Nephron (organoid): ENCODE results near the gene HCRTR2.
"Not testable (repeated sequence)": the region's sequence is repeated elsewhere in the genome, so short reads cannot be mapped to it uniquely, and the experiment has no call there.

ENCODE experiments used
- H3K27ac Mint-ChIP-seq, 3 experiments: 2 replicates each; pipeline ENCODE4 v1.8.0; 2020; ENCODE audit warnings: mixed read lengths in 3 of 3, mild to moderate bottlenecking in 2 of 3, moderate library complexity in 1 of 3
- H3K27me3 Mint-ChIP-seq: 2 replicates; pipeline ENCODE4 v1.8.0; 2021; ENCODE audit warnings: low read depth, mild to moderate bottlenecking, moderate library complexity, mixed read lengths
- H3K36me3 Mint-ChIP-seq: 2 replicates; pipeline ENCODE4 v1.8.0; 2020; ENCODE audit warnings: low read depth, mixed read lengths
- H3K4me1 Mint-ChIP-seq: 2 replicates; pipeline ENCODE4 v1.8.0; 2020; ENCODE audit warnings: mixed read lengths
- H3K4me3 Mint-ChIP-seq, 3 experiments: 2 replicates each; pipeline ENCODE4 v1.8.0; 2020; ENCODE audit warnings: mild to moderate bottlenecking in 3 of 3, mixed read lengths in 3 of 3, moderate library complexity in 2 of 3
- H3K9me3 Mint-ChIP-seq: 2 replicates; pipeline ENCODE4 v1.8.0; 2020; ENCODE audit warnings: mixed read lengths
- TF ChIP-seq, protein P1 (sequence below), 3 experiments: fragments of 200-600 bp; sonication (generic); IDR thresholded peaks; one replicate each; pipeline ENCODE4 v1.5.0; 2021; ENCODE audit warnings: antibody characterized with exemption in 3 of 3; ENCODE audit not compliant: unreplicated experiment in 3 of 3

Gene HCRTR2

GRCh38 chr6:55293116-55293515 lies 118.8 kb downstream of the HCRTR2 start:
- no peaks in the 10 kb centered on the region for H3K36me3 Mint-ChIP-seq
- H3K4me1 Mint-ChIP-seq: no peaks in the 10 kb centered on the region
- H3K27me3 Mint-ChIP-seq: no peaks in the 10 kb centered on the region
- no peak overlapping the region for H3K4me3 Mint-ChIP-seq
- no peaks in the 10 kb centered on the region for H3K9me3 Mint-ChIP-seq
- TF ChIP-seq, protein P1, sequence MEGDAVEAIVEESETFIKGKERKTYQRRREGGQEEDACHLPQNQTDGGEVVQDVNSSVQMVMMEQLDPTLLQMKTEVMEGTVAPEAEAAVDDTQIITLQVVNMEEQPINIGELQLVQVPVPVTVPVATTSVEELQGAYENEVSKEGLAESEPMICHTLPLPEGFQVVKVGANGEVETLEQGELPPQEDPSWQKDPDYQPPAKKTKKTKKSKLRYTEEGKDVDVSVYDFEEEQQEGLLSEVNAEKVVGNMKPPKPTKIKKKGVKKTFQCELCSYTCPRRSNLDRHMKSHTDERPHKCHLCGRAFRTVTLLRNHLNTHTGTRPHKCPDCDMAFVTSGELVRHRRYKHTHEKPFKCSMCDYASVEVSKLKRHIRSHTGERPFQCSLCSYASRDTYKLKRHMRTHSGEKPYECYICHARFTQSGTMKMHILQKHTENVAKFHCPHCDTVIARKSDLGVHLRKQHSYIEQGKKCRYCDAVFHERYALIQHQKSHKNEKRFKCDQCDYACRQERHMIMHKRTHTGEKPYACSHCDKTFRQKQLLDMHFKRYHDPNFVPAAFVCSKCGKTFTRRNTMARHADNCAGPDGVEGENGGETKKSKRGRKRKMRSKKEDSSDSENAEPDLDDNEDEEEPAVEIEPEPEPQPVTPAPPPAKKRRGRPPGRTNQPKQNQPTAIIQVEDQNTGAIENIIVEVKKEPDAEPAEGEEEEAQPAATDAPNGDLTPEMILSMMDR (IDR thresholded peaks at IDR 0.05; ENCODE audit: unreplicated experiment in 3 of 3): no peak
- H3K27ac Mint-ChIP-seq: no peak overlapping the region

GRCh38 chr6:55297214-55297613 lies 122.9 kb downstream of the HCRTR2 start:
- not testable (repeated sequence) for H3K27ac Mint-ChIP-seq, H3K36me3 Mint-ChIP-seq, H3K4me3 Mint-ChIP-seq, H3K27me3 Mint-ChIP-seq, H3K9me3 Mint-ChIP-seq, H3K4me1 Mint-ChIP-seq

DNA sequence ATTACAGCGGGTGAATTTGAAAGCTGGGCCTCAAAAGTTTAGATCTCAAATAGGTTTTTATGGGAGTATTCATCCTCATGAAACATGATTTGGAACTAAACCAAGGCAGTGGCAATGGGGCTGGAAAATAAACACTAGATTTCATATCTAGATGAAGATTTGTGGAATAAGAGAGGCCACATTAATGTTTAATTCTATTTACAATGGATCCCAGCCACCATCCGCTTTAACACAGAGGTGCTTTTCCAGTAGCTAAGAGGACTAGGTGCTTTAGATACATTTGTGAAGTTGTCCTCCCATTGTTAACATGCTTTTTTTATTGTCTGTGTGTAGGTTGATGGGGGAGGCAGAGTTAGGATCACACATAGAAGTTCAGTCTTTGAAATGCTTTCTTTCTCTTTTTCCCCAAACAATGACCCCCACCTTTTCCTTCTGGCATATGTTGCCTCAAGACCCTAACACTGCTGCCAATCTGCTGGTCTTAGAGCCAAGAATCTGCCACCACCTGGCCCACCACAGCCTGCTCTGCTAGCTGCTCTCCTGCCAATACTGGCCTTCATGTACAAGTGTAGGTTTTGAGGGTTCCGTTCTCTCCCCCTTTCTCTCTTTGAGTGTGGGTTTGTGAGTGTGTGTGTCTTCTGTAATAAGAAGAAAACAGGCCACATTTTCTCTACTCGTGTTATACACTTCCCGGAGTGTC lies 125.1 kb downstream of the HCRTR2 start:
- Mint-ChIP-seq H3K4me1 (no peaks in the 10 kb centered on the region), H3K27ac (no peak overlapping the region), H3K4me3 (no peak overlapping the region), H3K9me3 (no peaks in the 10 kb centered on the region), H3K36me3 (no peaks in the 10 kb centered on the region), H3K27me3 (no peaks in the 10 kb centered on the region)
- TF ChIP-seq, protein P1 (IDR thresholded peaks at IDR 0.05; ENCODE audit: unreplicated experiment in 3 of 3): no peak

- Mint-ChIP-seq H3K4me1 (no peaks in the 10 kb centered on the region), H3K27ac (no peak overlapping the region), H3K9me3 (no peaks in the 10 kb centered on the region), H3K4me3 (no peak overlapping the region), H3K36me3 (no peaks in the 10 kb centered on the region), H3K27me3 (no peaks in the 10 kb centered on the region)
- TF ChIP-seq, protein P1 (IDR thresholded peaks at IDR 0.05; ENCODE audit: unreplicated experiment in 3 of 3): no peak
Observed at GRCh38 chr6:55304747-55305146, 130.4 kb downstream of the HCRTR2 start.

GRCh38 chr6:55319961-55320695 lies 145.8 kb downstream of the HCRTR2 start:
- H3K36me3 Mint-ChIP-seq: no peaks in the 10 kb centered on the region
- H3K9me3 Mint-ChIP-seq: no peaks in the 10 kb centered on the region
- no peak overlapping the region for H3K27ac Mint-ChIP-seq
- H3K4me1 Mint-ChIP-seq: no peaks in the 10 kb centered on the region
- no peak overlapping the region for H3K4me3 Mint-ChIP-seq
- no peaks in the 10 kb centered on the region for H3K27me3 Mint-ChIP-seq
- TF ChIP-seq, protein P1 (IDR thresholded peaks at IDR 0.05; ENCODE audit: unreplicated experiment in 3 of 3): no peak

GRCh38 chr6:55320696-55321086 lies 146.4 kb downstream of the HCRTR2 start:
- no peak overlapping the region for H3K27ac Mint-ChIP-seq
- no peak overlapping the region for H3K4me3 Mint-ChIP-seq

More at GRCh38 chr6:55320696-55321086, 146.4 kb downstream of the HCRTR2 start:
- Mint-ChIP-seq H3K36me3 (no peaks in the 10 kb centered on the region), H3K9me3 (no peaks in the 10 kb centered on the region), H3K4me1 (no peaks in the 10 kb centered on the region), H3K27me3 (no peaks in the 10 kb centered on the region)
- TF ChIP-seq, protein P1 (IDR thresholded peaks at IDR 0.05; ENCODE audit: unreplicated experiment in 3 of 3): no peak
